Kidney epithelial cell (primary cell): Measurements from ENCODE around the gene UBD. TPM values are rescaled to one million over a fixed set of nuclear protein-coding genes. Genes with fewer than 3 reads are reported as not detected.

Experiments used
- DNase-seq: peaks from one replicate; pipeline ENCODE4 v3.0.0-alpha.2; 2010; ENCODE audit warnings: low read depth
- H3K27me3 ChIP-seq: 2 replicates; pipeline ENCODE4 v1.6.0; 2011; ENCODE audit warnings: low read length; ENCODE audit not compliant: control insufficient read depth, insufficient read depth
- H3K36me3 ChIP-seq: 2 replicates; pipeline ENCODE4 v1.5.1; 2011; ENCODE audit warnings: low read length; ENCODE audit not compliant: control insufficient read depth, insufficient read depth
- H3K4me3 ChIP-seq: 2 replicates; pipeline ENCODE4 v1.5.1; 2011; ENCODE audit warnings: low read depth, mild to moderate bottlenecking, control low read depth, low read length
- CTCF ChIP-seq: IDR thresholded peaks from 2 replicates; pipeline ENCODE4 v1.5.1; 2011; ENCODE audit warnings: mild to moderate bottlenecking, moderate library complexity, low read length, control low read depth, inconsistent platforms; ENCODE audit not compliant: insufficient read depth, poor library complexity, severe bottlenecking
- total RNA-seq: library from RNA; depleted of rRNA; stranded (reverse); fragments of >200 nt; gene quantifications from 2 replicates; pipeline ENCODE4 v1.2.3, GENCODE V29; 2015

UBD gene
- total RNA-seq, 1 donor from 2014 or later: 9.4 TPM

GRCh38 chr6:29590218-29590808, 30.8 kb upstream of the UBD start:
- Histone ChIP-seq H3K4me3 (no peak overlapping the region), H3K36me3 (no peaks in the 10 kb centered on the region), H3K27me3 (no peaks in the 10 kb centered on the region)
- DNase-seq: no peak
- no peak for TF ChIP-seq CTCF

DNA sequence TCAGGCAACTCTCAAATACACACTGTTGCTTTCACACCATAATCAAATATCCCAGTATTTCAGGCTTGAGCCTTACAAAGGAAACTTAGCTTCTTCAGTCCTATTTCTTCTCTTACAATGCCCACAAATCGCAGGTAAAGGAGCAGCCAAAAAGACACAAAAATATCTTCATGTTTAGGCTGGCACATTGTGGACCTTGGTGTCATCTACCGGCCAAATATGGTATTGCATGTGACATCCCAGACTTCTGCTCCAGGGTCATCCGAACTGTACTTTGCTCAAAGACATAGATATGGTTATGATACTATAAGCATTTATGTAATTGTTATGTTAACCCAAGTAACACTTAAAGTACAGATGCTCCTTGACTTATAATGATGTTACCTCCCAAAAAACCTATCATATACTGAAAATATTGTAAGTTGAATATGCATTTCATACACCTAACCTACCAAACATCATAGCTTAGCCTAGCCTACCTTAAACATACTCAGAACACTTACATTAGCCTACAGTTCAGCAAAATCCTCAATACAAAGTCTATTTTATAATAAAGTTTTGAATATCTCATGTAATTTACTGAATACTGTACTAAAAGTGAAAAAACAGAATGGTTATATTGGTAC, 30.0 kb upstream of the UBD start:
- no peaks in the 10 kb centered on the region for H3K27me3 ChIP-seq
- TF ChIP-seq CTCF: peak; percentile 94
- no peaks in the 10 kb centered on the region for H3K36me3 ChIP-seq
- no peak for DNase-seq
- no peak overlapping the region for H3K4me3 ChIP-seq

DNA sequence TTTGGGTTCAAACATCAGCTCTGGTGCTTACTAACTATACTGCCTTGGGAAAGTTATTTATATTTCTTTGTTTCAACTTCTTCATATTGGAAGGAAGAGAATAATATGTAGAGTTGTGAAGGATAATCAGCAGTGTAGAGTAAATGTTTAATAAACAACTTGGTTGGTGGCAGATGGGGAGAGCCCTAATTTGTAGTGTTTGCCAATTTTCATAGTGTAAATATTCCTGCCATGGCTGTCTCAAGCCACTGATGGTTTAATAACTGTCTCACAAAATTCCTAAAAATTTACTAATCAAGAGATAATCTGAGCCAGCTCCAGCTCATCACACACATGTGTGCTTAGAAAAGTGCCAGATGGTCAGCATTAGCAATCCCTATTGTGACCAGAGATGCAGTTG, 25.3 kb upstream of the UBD start, which contains the start of gene OR2H2:
OR2H2 (plus strand) TSS at position 301 of the 400 bp plus-strand sequence. CDS start 2,824 bp downstream, outside the sequence.
- no peak within 1 kb of the TSS for H3K4me3 ChIP-seq
- no peak for TF ChIP-seq CTCF
- no peak for DNase-seq
- no peaks in the 10 kb centered on the region for H3K36me3 ChIP-seq
- no peaks in the 10 kb centered on the region for H3K27me3 ChIP-seq

DNA sequence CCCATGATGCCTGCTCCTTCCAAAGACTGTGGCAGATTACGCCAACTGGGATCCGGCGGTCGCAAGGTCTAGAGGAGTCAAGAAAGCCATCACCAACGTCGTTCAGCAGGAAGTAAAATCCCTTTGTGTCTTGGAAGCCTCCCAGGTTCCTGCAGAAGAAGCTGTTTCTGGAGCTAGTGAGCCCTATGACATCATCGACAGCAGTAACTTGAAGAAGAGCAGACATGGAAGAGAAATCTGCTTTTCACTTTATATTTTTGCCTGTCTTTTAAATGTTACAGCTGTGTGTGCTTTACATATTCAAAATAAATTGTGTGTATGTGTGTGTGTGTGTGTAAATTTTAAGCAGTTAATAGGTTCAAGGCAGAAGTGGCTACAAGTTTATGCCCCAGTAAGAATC, 18.0 kb upstream of the UBD start:
- Histone ChIP-seq H3K4me3 (no peak overlapping the region), H3K27me3 (no peaks in the 10 kb centered on the region), H3K36me3 (no peaks in the 10 kb centered on the region)
- TF ChIP-seq CTCF: no peak
- no peak for DNase-seq

- Histone ChIP-seq H3K36me3 (no peaks in the 10 kb centered on the region), H3K27me3 (no peaks in the 10 kb centered on the region), H3K4me3 (no peak overlapping the region)
- no peak for DNase-seq
- no peak for TF ChIP-seq CTCF
Observed at GRCh38 chr6:29576056-29576455, 16.5 kb upstream of the UBD start.

GRCh38 chr6:29567991-29568390, 8.5 kb upstream of the UBD start:
- no peaks in the 10 kb centered on the region for H3K27me3 ChIP-seq
- DNase-seq: no peak
- no peak for TF ChIP-seq CTCF
- H3K36me3 ChIP-seq: no peaks in the 10 kb centered on the region
- no peak overlapping the region for H3K4me3 ChIP-seq
